GM23248 (cell line): ENCODE data around the gene ZMIZ1. TPM values are rescaled to one million over a fixed set of nuclear protein-coding genes. Genes with fewer than 3 reads are reported as not detected.

ENCODE experiments used
- DNase-seq: peaks from one replicate; pipeline ENCODE4 v3.0.0-alpha.2; 2015
- H2AFZ ChIP-seq: fragments of 200-600 bp; sonication (generic); 2 replicates; pipeline ENCODE4 v1.6.1; 2016; ENCODE audit warnings: antibody characterized with exemption
- H3F3A ChIP-seq: fragments of 200-600 bp; sonication (generic); 2 replicates; pipeline ENCODE4 v1.6.1; 2016; ENCODE audit warnings: mild to moderate bottlenecking, antibody characterized with exemption, mixed run types; ENCODE audit not compliant: insufficient read depth
- H3K27ac ChIP-seq: fragments of 200-600 bp; sonication (generic); 2 replicates; pipeline ENCODE4 v1.5.1; 2016; ENCODE audit warnings: mild to moderate bottlenecking
- H3K27me3 ChIP-seq: fragments of 200-600 bp; sonication (generic); replicated peaks from 2 replicates; pipeline ENCODE4 v1.6.1; 2016; ENCODE audit warnings: mild to moderate bottlenecking; ENCODE audit not compliant: insufficient read depth
- H3K36me3 ChIP-seq: fragments of 200-600 bp; sonication (generic); 2 replicates; pipeline ENCODE4 v1.6.1; 2016; ENCODE audit warnings: low read depth, mild to moderate bottlenecking
- H3K4me1 ChIP-seq: fragments of 200-600 bp; sonication (generic); 2 replicates; pipeline ENCODE4 v1.6.1; 2016; ENCODE audit warnings: mild to moderate bottlenecking; ENCODE audit not compliant: insufficient read depth
- H3K4me2 ChIP-seq: fragments of 200-600 bp; sonication (generic); one replicate; pipeline ENCODE4 v1.6.1; 2016; ENCODE audit warnings: mild to moderate bottlenecking; ENCODE audit not compliant: unreplicated experiment
- H3K4me3 ChIP-seq: fragments of 200-600 bp; sonication (generic); 2 replicates; pipeline ENCODE4 v1.5.1; 2016; ENCODE audit warnings: mild to moderate bottlenecking
- H3K79me2 ChIP-seq: fragments of 200-600 bp; sonication (generic); 2 replicates; pipeline ENCODE4 v1.6.1; 2016; ENCODE audit warnings: mild to moderate bottlenecking; ENCODE audit not compliant: insufficient read depth
- H3K9ac ChIP-seq: fragments of 200-600 bp; sonication (generic); 2 replicates; pipeline ENCODE4 v1.6.1; 2016; ENCODE audit warnings: mild to moderate bottlenecking
- H3K9me2 ChIP-seq: fragments of 200-600 bp; sonication (generic); 2 replicates; pipeline ENCODE4 v1.6.1; 2016; ENCODE audit warnings: mixed run types, mild to moderate bottlenecking, moderate library complexity; ENCODE audit not compliant: insufficient read depth
- H3K9me3 ChIP-seq: fragments of 200-600 bp; sonication (generic); one replicate; pipeline ENCODE4 v1.6.1; 2017; ENCODE audit warnings: low read depth
- H4K20me1 ChIP-seq: fragments of 200-600 bp; sonication (generic); 2 replicates; pipeline ENCODE4 v1.6.0; 2016; ENCODE audit not compliant: insufficient read depth
- EZH2 ChIP-seq: fragments of 200-600 bp; sonication (generic); IDR thresholded peaks from 2 replicates; pipeline ENCODE4 v1.6.1; 2018; ENCODE audit warnings: antibody characterized with exemption, mild to moderate bottlenecking; ENCODE audit not compliant: insufficient read depth, poor library complexity, severe bottlenecking
- EZH2phosphoT487 ChIP-seq: fragments of 200-600 bp; sonication (generic); IDR thresholded peaks from 2 replicates; pipeline ENCODE4 v1.6.1; 2018; ENCODE audit warnings: antibody characterized with exemption, moderate library complexity, mild to moderate bottlenecking, low read depth; ENCODE audit not compliant: insufficient read depth
- WGBS, 2 experiments: methylation state at CpG; one replicate each; pipeline ENCODE4 v1.1.6; 2015 to 2017; ENCODE audit warnings: low lambda C conversion rate in 2 of 2, low coverage in 1 of 2; ENCODE audit errors: missing lambda C conversion rate in 2 of 2; 5-methylcytosine and 5-hydroxymethylcytosine counted together
- in situ Hi-C: fragments of 300-500 bp; cut with MboI; formaldehyde crosslinking; loops from 2 replicates; pipeline ENCODE4 v1.15.0; 2020
- polyA plus RNA-seq: library from polyadenylated mRNA; unstranded; fragments of >200 nt; fragmentation: Nextera tagmentation; extraction: Ambion mirVana; gene quantifications from 2 replicates; pipeline ENCODE4 v1.2.1, GENCODE V29; 2016
- total RNA-seq: library from RNA; depleted of rRNA; stranded (reverse); fragments of >200 nt; shearing (Covaris generic); gene quantifications from 2 replicates; pipeline ENCODE4 v1.2.3, GENCODE V29; 2014

Gene ZMIZ1
- total and polyA plus RNA-seq, 2 experiments from 2014 or later: 21.9 to 28.4 TPM

DNA sequence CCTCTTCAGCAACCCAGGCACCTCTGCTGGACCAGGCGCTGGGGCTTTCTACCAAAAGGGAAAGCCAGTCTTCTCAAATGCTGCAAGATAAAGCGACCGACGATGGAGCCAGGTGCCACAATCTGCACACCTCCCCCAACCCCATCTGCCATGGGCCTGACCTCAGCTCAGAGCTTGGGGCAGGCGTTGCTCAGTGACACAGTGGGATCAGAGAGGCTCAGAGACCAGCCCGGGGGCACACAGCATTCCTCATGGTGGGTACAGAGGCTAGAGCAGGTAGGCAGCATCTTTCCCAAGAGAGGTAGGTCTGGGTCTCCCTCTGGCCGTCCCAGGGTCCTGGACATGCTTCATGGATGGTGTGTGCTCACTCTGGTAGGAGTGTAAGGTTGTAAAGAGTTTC is 56.3 kb downstream of the ZMIZ1 start:
- WGBS, 2 experiments: 87 to 90% methylated on average over 7 of the region's 7 CpGs
- Histone ChIP-seq H3K27ac (no peak overlapping the region), H3K4me3 (no peak overlapping the region), H3K4me2 (no peak overlapping the region), H3K9me2 (no peaks in the 10 kb centered on the region), H3F3A (peaks cover 31% of the 10 kb centered on the region), H3K9me3 (no peaks in the 10 kb centered on the region), H3K36me3 (peaks cover 21% of the 10 kb centered on the region; the same call in 1 of the 2 replicates), H2AFZ (no peak overlapping the region), H3K79me2 (peaks cover 99% of the 10 kb centered on the region), H3K4me1 (peaks cover 26% of the 10 kb centered on the region), H4K20me1 (no peaks in the 10 kb centered on the region; the same call in 1 of the 2 replicates), H3K27me3 (no peaks in the 10 kb centered on the region), H3K9ac (no peak overlapping the region)
- no peak for TF ChIP-seq EZH2
- no peak for TF ChIP-seq EZH2phosphoT487
- DNase-seq: no peak
- in situ Hi-C loops: no loop called here

DNA sequence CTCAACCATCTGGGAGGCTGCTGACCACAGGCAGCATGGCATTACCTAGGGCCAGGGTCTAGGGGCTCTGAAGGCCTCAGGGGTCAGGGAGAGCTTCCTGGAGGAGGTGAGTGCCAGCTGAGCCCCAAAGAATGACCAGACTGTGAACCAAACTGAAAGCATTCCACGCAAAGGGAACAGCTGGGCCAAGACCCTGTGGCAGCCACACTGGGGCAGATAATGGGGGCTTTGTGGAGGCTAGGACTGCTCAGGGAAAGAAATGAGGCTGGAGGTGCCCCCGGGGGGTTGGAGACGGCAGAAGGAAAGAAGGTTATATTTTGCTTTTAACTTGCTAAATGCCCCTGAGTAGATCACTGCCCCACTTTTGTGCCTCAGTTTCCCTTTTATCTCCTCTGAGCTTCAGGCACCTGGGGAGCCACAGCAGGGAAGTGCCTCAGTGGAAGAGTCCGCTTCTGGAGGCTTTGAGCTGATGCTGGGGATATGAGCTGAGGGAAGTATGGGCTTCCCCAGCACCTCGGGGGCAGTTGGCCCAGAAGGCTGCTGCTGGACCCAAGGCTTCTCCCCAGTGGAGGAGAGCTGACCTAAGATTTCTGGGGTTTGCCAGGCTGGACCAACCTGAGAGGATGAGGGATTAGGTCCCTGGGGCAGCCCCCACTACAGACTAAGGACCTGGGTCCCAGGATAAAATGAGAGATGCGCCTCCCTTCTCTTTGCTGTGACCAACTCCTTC is 57.8 kb downstream of the ZMIZ1 start:
- TF ChIP-seq EZH2: no peak
- no peak for TF ChIP-seq EZH2phosphoT487
- H3K9ac ChIP-seq: peak overlapping the region; percentile 20
- H3K9me2 ChIP-seq: no peaks in the 10 kb centered on the region
- H3K27me3 ChIP-seq: no peaks in the 10 kb centered on the region
- peak overlapping the region; percentile 57 for H3K27ac ChIP-seq
- H3K4me3 ChIP-seq: no peak overlapping the region
- H3K4me1 ChIP-seq: peaks cover 32% of the 10 kb centered on the region
- H3F3A ChIP-seq: peaks cover 31% of the 10 kb centered on the region
- DNase-seq: no peak
- in situ Hi-C loops: no loop called here
- H2AFZ ChIP-seq: no peak overlapping the region
- no peak overlapping the region for H3K4me2 ChIP-seq
- no peaks in the 10 kb centered on the region for H3K9me3 ChIP-seq
- no peaks in the 10 kb centered on the region; the same call in 1 of the 2 replicates for H4K20me1 ChIP-seq
- peaks cover 99% of the 10 kb centered on the region for H3K79me2 ChIP-seq
- peaks cover 9% of the 10 kb centered on the region; the same call in 1 of the 2 replicates for H3K36me3 ChIP-seq
- WGBS, 2 experiments: 83% methylated on average over 6 of the region's 6 CpGs

GRCh38 chr10:79127151-79127961 is 58.6 kb downstream of the ZMIZ1 start:
- peak overlapping the region; percentile 57 for H3K27ac ChIP-seq

DNA sequence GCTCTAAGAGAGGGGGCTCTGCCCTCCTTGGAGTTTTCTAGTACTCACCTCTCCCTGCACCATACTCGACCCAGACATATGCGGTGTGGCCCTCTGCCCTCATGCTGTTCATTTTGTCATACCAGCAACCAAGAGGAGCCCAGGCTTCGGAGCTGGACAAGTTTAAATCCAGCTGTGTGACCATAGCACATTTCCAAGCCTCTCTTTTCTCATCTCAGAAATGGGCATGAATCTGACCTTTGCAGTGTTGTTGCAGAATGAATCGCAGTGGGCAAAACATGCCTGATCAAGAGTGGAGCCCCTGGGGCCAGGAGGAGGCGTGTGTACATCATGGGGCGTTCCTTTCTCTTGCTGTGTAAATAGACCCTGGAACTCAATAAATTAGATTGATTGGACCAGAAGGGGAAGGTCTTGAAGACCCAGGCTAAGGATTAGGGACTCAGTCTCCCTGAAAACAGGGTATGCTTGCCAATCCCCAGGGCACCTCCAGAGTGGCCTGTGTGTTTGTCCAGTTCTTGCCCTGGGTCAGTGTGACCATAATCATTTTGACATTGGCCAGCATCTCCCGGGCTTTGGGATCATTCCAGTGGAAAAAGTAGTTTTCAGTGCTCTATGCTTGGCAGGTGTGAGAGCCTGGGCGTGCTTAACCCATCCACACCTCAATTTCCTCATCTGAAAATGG is 59.6 kb downstream of the ZMIZ1 start:
- H3K4me3 ChIP-seq: no peak overlapping the region
- DNase-seq: no peak
- H3K9me2 ChIP-seq: no peaks in the 10 kb centered on the region
- H3K79me2 ChIP-seq: peaks cover 99% of the 10 kb centered on the region
- H3K27me3 ChIP-seq: no peaks in the 10 kb centered on the region
- no peaks in the 10 kb centered on the region for H3K9me3 ChIP-seq
- H3K36me3 ChIP-seq: peaks cover 11% of the 10 kb centered on the region; the same call in 1 of the 2 replicates
- H3K27ac ChIP-seq: peak overlapping the region; percentile 57; the same call in 1 of the 2 replicates
- TF ChIP-seq EZH2 (no peak), EZH2phosphoT487 (no peak)
- in situ Hi-C loops: no loop called here
- WGBS, 2 experiments: 78% methylated on average over 8 of the region's 8 CpGs
- no peak overlapping the region for H3K9ac ChIP-seq
- H3F3A ChIP-seq: peaks cover 31% of the 10 kb centered on the region
- H3K4me1 ChIP-seq: peaks cover 32% of the 10 kb centered on the region
- H3K4me2 ChIP-seq: no peak overlapping the region
- H4K20me1 ChIP-seq: no peaks in the 10 kb centered on the region; the same call in 1 of the 2 replicates
- no peak overlapping the region for H2AFZ ChIP-seq

More at GRCh38 chr10:79127151-79127961, 58.6 kb downstream of the ZMIZ1 start:
- Histone ChIP-seq H3K27me3 (no peaks in the 10 kb centered on the region), H2AFZ (no peak overlapping the region), H4K20me1 (no peaks in the 10 kb centered on the region; the same call in 1 of the 2 replicates), H3K79me2 (peaks cover 99% of the 10 kb centered on the region), H3K4me3 (no peak overlapping the region), H3K9me2 (no peaks in the 10 kb centered on the region), H3K9ac (peak overlapping the region; percentile 20; the same call in 1 of the 2 replicates), H3K36me3 (peaks cover 8% of the 10 kb centered on the region; the same call in 1 of the 2 replicates), H3K4me1 (peaks cover 32% of the 10 kb centered on the region), H3K4me2 (no peak overlapping the region), H3K9me3 (no peaks in the 10 kb centered on the region), H3F3A (peaks cover 31% of the 10 kb centered on the region)
- TF ChIP-seq EZH2phosphoT487 (no peak), EZH2 (no peak)
- 42 to 46% methylated on average over 14 to 16 of the region's 16 CpGs for WGBS, 2 experiments
- DNase-seq: peak; percentile 92
- in situ Hi-C loops: no loop called here
